Measurements from ENCODE around the gene CD24.

GRCh38 chr6:106922626-106923025, 51.9 kb downstream of the CD24 start:
- TF ChIP-seq POLR2A (IDR thresholded peaks at IDR 0.05) = no peak
- TF ChIP-seq CTCF (IDR thresholded peaks at IDR 0.05) = no peak
- TF ChIP-seq POLR2AphosphoS5 (IDR thresholded peaks at IDR 0.05) = no peak
- no peak for TF ChIP-seq EP300 (IDR thresholded peaks at IDR 0.05)

Measured in gastroesophageal sphincter (tissue), 3 donors.